OCI-LY7 (cell line): Measurements from ENCODE around the gene NABP2. TPM values are rescaled to one million over a fixed set of nuclear protein-coding genes. Genes with fewer than 3 reads are reported as not detected.

Experiments
- BruUV-seq: library from RNA; stranded (reverse); fragments of 400-500 nt; replicated peaks from 2 replicates; lab custom pipeline; 2021; lab: Mats Ljungman, UMichigan
- CTCF ChIA-PET: fragments of 300-600 bp; sonication (Branson Sonifier 250); formaldehyde crosslinking; loops from one replicate; lab custom pipeline; 2022; ENCODE audit warnings: antibody characterized with exemption; ENCODE audit not compliant: unreplicated experiment; lab: Charles Lee
- POLR2A ChIA-PET: fragments of 300-600 bp; sonication (Branson Sonifier 250); formaldehyde crosslinking; loops from one replicate; lab custom pipeline; 2022; ENCODE audit warnings: antibody characterized with exemption; lab: Charles Lee
- DNase-seq: peaks from one replicate; pipeline ENCODE4 v3.0.0-alpha.2; 2015; ENCODE audit warnings: low spot score
- H2AFZ ChIP-seq: fragments of 200-600 bp; sonication (generic), shearing (Covaris generic); 2 replicates; pipeline ENCODE4 v1.6.1; 2014; ENCODE audit warnings: mild to moderate bottlenecking, antibody characterized with exemption, low read length, moderate library complexity
- H3K27ac ChIP-seq: fragments of 200-600 bp; sonication (generic); 2 replicates; pipeline ENCODE4 v1.5.1; 2014; ENCODE audit warnings: mixed run types, low read depth, mild to moderate bottlenecking, moderate library complexity, low read length, inconsistent platforms; ENCODE audit not compliant: poor library complexity, severe bottlenecking
- H3K36me3 ChIP-seq: fragments of 200-600 bp; sonication (generic); 2 replicates; pipeline ENCODE4 v1.6.1; 2014; ENCODE audit warnings: mild to moderate bottlenecking, antibody characterized with exemption, low read length, moderate library complexity, mixed read lengths; ENCODE audit not compliant: insufficient read depth
- H3K4me1 ChIP-seq: fragments of 200-600 bp; sonication (generic); 2 replicates; pipeline ENCODE4 v1.5.1; 2014; ENCODE audit warnings: mild to moderate bottlenecking, low read length; ENCODE audit not compliant: insufficient read depth, poor library complexity, severe bottlenecking
- H3K4me2 ChIP-seq: fragments of 200-600 bp; sonication (generic); 2 replicates; pipeline ENCODE4 v1.6.1; 2014; ENCODE audit warnings: mild to moderate bottlenecking, low read length
- H3K4me3 ChIP-seq: fragments of 200-600 bp; sonication (generic); 2 replicates; pipeline ENCODE4 v1.5.1; 2014; ENCODE audit warnings: mild to moderate bottlenecking, low read depth, low read length; ENCODE audit not compliant: poor library complexity, severe bottlenecking
- H3K79me2 ChIP-seq: fragments of 200-600 bp; sonication (generic); 2 replicates; pipeline ENCODE4 v1.6.1; 2016; ENCODE audit warnings: low read depth, mild to moderate bottlenecking, low read length, moderate library complexity, mixed read lengths; ENCODE audit not compliant: insufficient read depth
- H3K9me2 ChIP-seq: fragments of 200-600 bp; sonication (generic); 2 replicates; pipeline ENCODE4 v1.6.1; 2016; ENCODE audit warnings: mild to moderate bottlenecking, low read length, mixed read lengths; ENCODE audit not compliant: insufficient read depth
- H3K9me3 ChIP-seq: fragments of 200-600 bp; sonication (generic); 2 replicates; pipeline ENCODE4 v1.6.1; 2014; ENCODE audit warnings: mild to moderate bottlenecking, mixed run types, low read length, mixed read lengths
- H4K20me1 ChIP-seq: fragments of 200-600 bp; sonication (generic); 2 replicates; pipeline ENCODE4 v1.6.1; 2014; ENCODE audit warnings: mild to moderate bottlenecking, antibody characterized with exemption, low read length, moderate library complexity, mixed read lengths; ENCODE audit not compliant: insufficient read depth
- CTCF ChIP-seq: fragments of 200-600 bp; sonication (generic); conservative IDR thresholded peaks from 2 replicates; pipeline ENCODE4 v1.5.1; 2014; ENCODE audit warnings: mild to moderate bottlenecking, antibody characterized with exemption, low read length, moderate library complexity, mixed read lengths
- EZH2phosphoT487 ChIP-seq: fragments of 200-600 bp; sonication (generic); IDR thresholded peaks from 2 replicates; pipeline ENCODE4 v1.6.1; 2018; ENCODE audit warnings: low read depth, borderline replicate concordance, mild to moderate bottlenecking, mixed run types, antibody characterized with exemption, low read length, moderate library complexity, mixed read lengths
- intact Hi-C: fragments of 100-400 bp; cut with micrococcal nuclease; formaldehyde crosslinking; loops from one replicate; pipeline ENCODE4 v1.10.0; 2022; ENCODE audit not compliant: unreplicated experiment
- total RNA-seq, 2 experiments: library from RNA; depleted of rRNA in 1 of 2; stranded (reverse); fragments of >200 nt in 1 of 2; shearing (Covaris generic) in 1 of 2; gene quantifications; 2 replicates each; pipeline ENCODE4 v1.2.3, GENCODE V29; 2014 to 2022

Gene NABP2
- total RNA-seq, 2 experiments from 2014 or later: 37.5 to 61.1 TPM

DNA sequence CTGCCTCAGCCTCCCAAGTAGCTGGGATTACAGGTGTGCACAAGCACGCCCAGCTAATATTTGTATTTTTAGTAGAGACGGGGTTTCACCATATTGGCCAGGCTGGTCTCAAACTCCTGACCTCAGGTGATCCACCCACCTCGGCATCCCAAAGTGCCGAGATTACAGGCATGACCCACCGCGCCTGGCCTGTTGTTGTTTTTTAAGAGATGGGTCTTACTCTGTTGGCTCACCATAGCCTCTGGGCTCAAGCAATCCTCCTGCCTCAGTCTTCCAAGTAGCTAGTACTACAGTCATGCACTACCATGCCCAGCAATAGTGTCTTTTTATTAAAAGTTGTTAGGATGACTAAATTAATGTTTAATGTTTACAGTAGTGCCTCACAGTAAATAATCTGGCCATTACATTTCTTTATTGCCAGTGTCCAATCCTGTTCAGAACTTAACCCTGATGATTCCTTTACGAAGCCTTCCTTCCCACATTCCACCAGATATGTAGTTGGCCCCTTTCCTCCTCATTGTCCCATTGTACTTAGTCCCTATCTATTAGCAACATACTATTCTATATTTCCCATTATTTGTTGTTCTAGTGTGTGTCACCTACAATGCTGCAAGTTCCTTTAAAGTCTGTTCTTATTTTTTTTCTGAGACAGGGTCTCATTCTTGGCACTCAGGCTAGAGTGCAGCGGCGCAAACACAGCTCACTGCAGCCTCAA is 26.1 kb upstream of the NABP2 start:
- ChIA-PET POLR2A (interaction anchor here (2.6 kb wide), 1 partner anchor 23 kb away, joined by 10 read pairs; the partner anchor contains the start of gene RNF41), CTCF (interaction anchor here (0.5 to 0.6 kb wide), 2 partner anchors 75 to 439 kb away, joined by 3 read pairs; no protein-coding TSS in a partner anchor)
- Histone ChIP-seq H3K4me2 (no peak overlapping the region), H3K36me3 (no peaks in the 10 kb centered on the region), H3K4me3 (no peak overlapping the region), H4K20me1 (no peaks in the 10 kb centered on the region), H3K9me2 (no peaks in the 10 kb centered on the region), H3K4me1 (peaks cover 4% of the 10 kb centered on the region), H3K79me2 (no peaks in the 10 kb centered on the region), H3K27ac (no peak overlapping the region), H2AFZ (no peak overlapping the region), H3K9me3 (no peaks in the 10 kb centered on the region)
- BruUV-seq: no TSS peak
- intact Hi-C loops: no loop called here
- TF ChIP-seq CTCF (no peak), EZH2phosphoT487 (no peak)
- DNase-seq: no peak

- no TSS peak for BruUV-seq
- H3K27ac ChIP-seq: no peak overlapping the region
- H3K4me2 ChIP-seq: no peak overlapping the region
- H3K79me2 ChIP-seq: no peaks in the 10 kb centered on the region
- H3K9me3 ChIP-seq: no peaks in the 10 kb centered on the region
- no peaks in the 10 kb centered on the region for H3K4me1 ChIP-seq
- H3K36me3 ChIP-seq: no peaks in the 10 kb centered on the region
- no peak for DNase-seq
- ChIA-PET POLR2A (interaction anchor here (0.7 to 2.6 kb wide), 2 partner anchors 22 to 162 kb away, joined by 3 to 10 read pairs; partner anchors contain the start of gene RNF41), CTCF (interaction anchor here (0.5 to 0.6 kb wide), 2 partner anchors 76 to 438 kb away, joined by 3 read pairs; no protein-coding TSS in a partner anchor)
- intact Hi-C loops: no loop called here
- no peaks in the 10 kb centered on the region for H4K20me1 ChIP-seq
- H2AFZ ChIP-seq: no peak overlapping the region
- H3K9me2 ChIP-seq: no peaks in the 10 kb centered on the region
- H3K4me3 ChIP-seq: no peak overlapping the region
- TF ChIP-seq EZH2phosphoT487 (no peak), CTCF (no peak)
Observed at GRCh38 chr12:56198836-56199235, 25.3 kb upstream of the NABP2 start.

- H3K4me3 ChIP-seq: no peak overlapping the region
- no peak overlapping the region for H3K27ac ChIP-seq
- H3K4me2 ChIP-seq: no peak overlapping the region
- no peaks in the 10 kb centered on the region for H3K9me3 ChIP-seq
- no peak for TF ChIP-seq CTCF
- TF ChIP-seq EZH2phosphoT487: no peak
- H2AFZ ChIP-seq: no peak overlapping the region
- H3K79me2 ChIP-seq: no peaks in the 10 kb centered on the region
- ChIA-PET CTCF (no interaction called here), POLR2A (interaction anchor here (0.6 to 2.2 kb wide), 3 partner anchors 18 to 243 kb away, joined by 4 to 12 read pairs (median 6); partner anchors contain the start of gene RNF41)
- no peaks in the 10 kb centered on the region for H3K9me2 ChIP-seq
- intact Hi-C loops: no loop called here
- H3K36me3 ChIP-seq: peaks cover 33% of the 10 kb centered on the region
- H3K4me1 ChIP-seq: peaks cover 28% of the 10 kb centered on the region
- no peaks in the 10 kb centered on the region for H4K20me1 ChIP-seq
- no peak for DNase-seq
- BruUV-seq: no TSS peak
Observed at GRCh38 chr12:56202366-56202765, 21.8 kb upstream of the NABP2 start.
